Endothelial cell of hepatic sinusoid (primary cell): Measurements from ENCODE around the gene CD226.
"Not testable (repeated sequence)": the region's sequence is repeated elsewhere in the genome, so short reads cannot be mapped to it uniquely, and the experiment has no call there.

Experiments
- in situ Hi-C: cut with HindIII; loops from 2 replicates; pipeline ENCODE4 v1.10.0; 2017; ENCODE audit warnings: low sequenced_read_pairs

The CD226 gene

GRCh38 chr18:69834980-69835379 lies 112.7 kb downstream of the CD226 start:
- in situ Hi-C loops: not testable (repeated sequence)

GRCh38 chr18:69830189-69830588 lies 117.5 kb downstream of the CD226 start:
- in situ Hi-C loops: no loop called here

- in situ Hi-C loops: no loop called here
These were observed 127.1 kb downstream of the CD226 start for GRCh38 chr18:69820538-69820937.

- in situ Hi-C loops: no loop called here
These were observed 128.2 kb downstream of the CD226 start for GRCh38 chr18:69819460-69819859.

- in situ Hi-C loops: no loop called here
These were observed 130.2 kb downstream of the CD226 start for GRCh38 chr18:69817335-69817940.

GRCh38 chr18:69814861-69815385 lies 132.8 kb downstream of the CD226 start:
- in situ Hi-C loops: no loop called here

- in situ Hi-C loops: no loop called here
These were observed 134.1 kb downstream of the CD226 start for GRCh38 chr18:69813559-69813958.

GRCh38 chr18:69808399-69808798 lies 139.3 kb downstream of the CD226 start:
- in situ Hi-C loops: no loop called here

- in situ Hi-C loops: no loop called here
These were observed 142.7 kb downstream of the CD226 start for GRCh38 chr18:69804776-69805501.
